T-cell (primary cell): ENCODE data around the gene SP2. TPM values are rescaled to one million over a fixed set of nuclear protein-coding genes. Genes with fewer than 3 reads are reported as not detected.
"Not testable (repeated sequence)": the region's sequence is repeated elsewhere in the genome, so short reads cannot be mapped to it uniquely, and the experiment has no call there.

Experiments used
- ATAC-seq, 4 experiments: fragments of 200-7000 bp in 3 of 4; fragments of 150-1000 bp in 1 of 4; cut with Tn5 transposase; replicated peaks in 1 of 4; 1 replicate in 3 of 4; 2 replicates in 1 of 4; pipeline ENCODE4 v1.10.0; 2021; ENCODE audit warnings: moderate library complexity in 3 of 4, mild to moderate bottlenecking in 2 of 4, moderate number of reproducible peaks in 1 of 4
- CTCF ChIA-PET, 2 donors: fragments of 300-600 bp; sonication (Branson Sonifier 250); formaldehyde crosslinking; loops; one replicate each; lab custom pipeline; 2022; ENCODE audit warnings: antibody characterized with exemption in 2 of 2; lab: Charles Lee
- POLR2A ChIA-PET, 2 donors: fragments of 300-600 bp; sonication (Branson Sonifier 250); formaldehyde crosslinking; loops; one replicate each; lab custom pipeline; 2022; ENCODE audit warnings: antibody characterized with exemption in 2 of 2; lab: Charles Lee
- DNase-seq, 35 experiments: peaks; one replicate each; pipeline versions ENCODE4 v3.0.0 to v3.0.0-alpha.2; 2013 to 2023
- H3K27ac ChIP-seq: one replicate; pipeline ENCODE4 v1.5.1; 2013; ENCODE audit warnings: low read length
- H3K27me3 ChIP-seq, 2 experiments: replicated peaks in 1 of 2; 1 replicate in 1 of 2; 2 replicates in 1 of 2; pipeline versions ENCODE4 v1.6.1 to v1.7.0; 2013; ENCODE audit warnings: low read length in 1 of 2, mixed read lengths in 1 of 2; ENCODE audit not compliant: control insufficient read depth in 2 of 2, insufficient read depth in 2 of 2; ENCODE audit errors: extremely low read depth in 1 of 2
- H3K36me3 ChIP-seq, 2 donors: 1 replicate in 1 of 2; 2 replicates in 1 of 2; pipeline versions ENCODE4 v1.6.1 to v1.7.0; 2013; ENCODE audit warnings: low read length in 1 of 2; ENCODE audit not compliant: control insufficient read depth in 2 of 2, insufficient read depth in 1 of 2; ENCODE audit errors: extremely low read depth in 1 of 2
- H3K4me1 ChIP-seq, 2 experiments: 1 replicate in 1 of 2; 2 replicates in 1 of 2; pipeline versions ENCODE4 v1.6.1 to v1.7.0; 2013; ENCODE audit warnings: low read length in 2 of 2, mixed read lengths in 1 of 2; ENCODE audit not compliant: insufficient read depth in 2 of 2, control insufficient read depth in 1 of 2; ENCODE audit errors: extremely low read depth in 1 of 2
- H3K4me3 ChIP-seq, 2 donors: 1 replicate in 1 of 2; 2 replicates in 1 of 2; pipeline versions ENCODE4 v1.5.1 to v1.7.0; 2013; ENCODE audit warnings: mild to moderate bottlenecking in 2 of 2, low read length in 1 of 2, moderate library complexity in 1 of 2; ENCODE audit not compliant: control insufficient read depth in 1 of 2; ENCODE audit errors: extremely low read depth in 1 of 2
- H3K9me3 ChIP-seq: 2 replicates; pipeline ENCODE4 v1.7.0; 2013
- H3K27ac Mint-ChIP-seq, 2 donors: one replicate each; pipeline ENCODE4 v1.8.0; 2020 to 2021; ENCODE audit warnings: mild to moderate bottlenecking in 2 of 2, mixed read lengths in 2 of 2
- H3K27me3 Mint-ChIP-seq, 2 donors: one replicate each; pipeline ENCODE4 v1.8.0; 2021 to 2022; ENCODE audit warnings: mixed read lengths in 2 of 2
- H3K36me3 Mint-ChIP-seq: one replicate; pipeline ENCODE4 v1.8.0; 2021; ENCODE audit warnings: mixed read lengths
- H3K4me1 Mint-ChIP-seq, 3 donors: one replicate each; pipeline ENCODE4 v1.8.0; 2020 to 2022; ENCODE audit warnings: mixed read lengths in 3 of 3, mild to moderate bottlenecking in 1 of 3
- H3K4me3 Mint-ChIP-seq, 3 donors: one replicate each; pipeline ENCODE4 v1.8.0; 2020 to 2022; ENCODE audit warnings: mild to moderate bottlenecking in 3 of 3, mixed read lengths in 3 of 3, moderate library complexity in 3 of 3
- H3K9me3 Mint-ChIP-seq, 3 donors: one replicate each; pipeline ENCODE4 v1.8.0; 2020 to 2022; ENCODE audit warnings: mixed read lengths in 3 of 3
- WGBS: methylation state at CpG from one replicate; pipeline ENCODE4 v1.1.5; 2013; ENCODE audit warnings: missing lambda C conversion rate; ENCODE audit not compliant: insufficient coverage; 5-methylcytosine and 5-hydroxymethylcytosine counted together
- total RNA-seq, 35 experiments: library from RNA in 6 of 35; stranded (reverse) in 6 of 35; fragments of 120-200 nt in 1 of 35; gene quantifications; one replicate each; pipeline versions ENCODE4 v1.2.1 to v1.2.4 and lab custom pipeline; 2013 to 2026

The SP2 gene
- total RNA-seq, 5 donors from 2014 or later (not counting 1 experiment from before 2014, with no cell fraction given): 27.1 to 41.6 (median 32.8) TPM

- ChIA-PET CTCF (no interaction called here), POLR2A (no interaction called here)
- Mint-ChIP-seq H3K9me3 (no peaks in the 10 kb centered on the region), H3K36me3 (no peaks in the 10 kb centered on the region), H3K27ac (no peak overlapping the region), H3K4me3 (no peak overlapping the region), H3K27me3 (no peaks in the 10 kb centered on the region), H3K4me1 (no peaks in the 10 kb centered on the region)
- H3K4me3 ChIP-seq: no peak overlapping the region
- DNase-seq: no peak
- H3K27me3 ChIP-seq: peaks cover 0 to 4% of the 10 kb centered on the region in 2 experiments
- WGBS: 100% methylated on average over 1 of the region's 1 CpG
- no peaks in the 10 kb centered on the region for H3K4me1 ChIP-seq
- no peaks in the 10 kb centered on the region for H3K9me3 ChIP-seq
- H3K27ac ChIP-seq: no peak overlapping the region
- peaks cover 0 to 8% of the 10 kb centered on the region in 2 donors for H3K36me3 ChIP-seq
- no peak for ATAC-seq
Measured at GRCh38 chr17:47934856-47935255, 38.8 kb downstream of the SP2 start.

GRCh38 chr17:47935468-47935867 is 39.4 kb downstream of the SP2 start:
- H3K36me3 ChIP-seq, H3K36me3 Mint-ChIP-seq, H3K27me3 ChIP-seq, H3K4me3 ChIP-seq, H3K4me1 ChIP-seq, POLR2A ChIA-PET, H3K4me1 Mint-ChIP-seq, H3K27ac ChIP-seq, H3K27ac Mint-ChIP-seq, H3K4me3 Mint-ChIP-seq, H3K9me3 ChIP-seq, ATAC-seq, H3K9me3 Mint-ChIP-seq, DNase-seq, H3K27me3 Mint-ChIP-seq: not testable (repeated sequence)
- 100% methylated on average over 1 of the region's 3 CpGs for WGBS
- CTCF ChIA-PET: interaction anchor here in 1 of 2 donors (0.5 kb wide), 1 partner anchor 876 kb away, joined by 4 read pairs; no protein-coding TSS in a partner anchor

- POLR2A ChIA-PET: interaction anchor here (0.5 to 0.7 kb wide), 2 partner anchors 11 to 228 kb away, joined by 3 read pairs; no protein-coding TSS in a partner anchor
- H3K4me3 Mint-ChIP-seq: no peak overlapping the region
Measured at GRCh38 chr17:47935961-47936360, 39.9 kb downstream of the SP2 start.

GRCh38 chr17:47937941-47938340 is 41.9 kb downstream of the SP2 start:
- Histone ChIP-seq H3K4me1 (peaks cover 5 to 20% of the 10 kb centered on the region in 2 experiments), H3K27me3 (peaks cover 0 to 4% of the 10 kb centered on the region in 2 experiments), H3K27ac (no peak overlapping the region), H3K36me3 (no peaks in the 10 kb centered on the region), H3K9me3 (no peaks in the 10 kb centered on the region), H3K4me3 (no peak overlapping the region)
- DNase-seq: no peak
- POLR2A ChIA-PET: no interaction called here
- CTCF ChIA-PET: interaction anchor here in 1 of 2 donors (0.8 kb wide), 1 partner anchor 9 kb away, joined by 3 read pairs; no protein-coding TSS in a partner anchor
- Mint-ChIP-seq H3K4me3 (no peak overlapping the region), H3K9me3 (no peaks in the 10 kb centered on the region), H3K27me3 (no peaks in the 10 kb centered on the region), H3K36me3 (no peaks in the 10 kb centered on the region), H3K4me1 (peaks cover 17 to 24% (median 18%) of the 10 kb centered on the region in 3 donors), H3K27ac (no peak overlapping the region)
- WGBS: 63% methylated on average over 2 of the region's 5 CpGs
- ATAC-seq: no peak

More at GRCh38 chr17:47935961-47936360, 39.9 kb downstream of the SP2 start:
- DNase-seq: no peak
- no peak for ATAC-seq
- Histone ChIP-seq H3K27ac (no peak overlapping the region), H3K4me1 (peaks cover 0 to 4% of the 10 kb centered on the region in 2 experiments), H3K27me3 (peaks cover 0 to 4% of the 10 kb centered on the region in 2 experiments), H3K36me3 (no peaks in the 10 kb centered on the region), H3K9me3 (no peaks in the 10 kb centered on the region), H3K4me3 (no peak overlapping the region)
- Mint-ChIP-seq H3K27ac (no peak overlapping the region), H3K9me3 (no peaks in the 10 kb centered on the region), H3K36me3 (no peaks in the 10 kb centered on the region), H3K4me1 (peaks cover 4 to 6% (median 5%) of the 10 kb centered on the region in 3 donors), H3K27me3 (no peaks in the 10 kb centered on the region)
- WGBS: 84% methylated on average over 4 of the region's 5 CpGs
- CTCF ChIA-PET: interaction anchor here (0.5 to 1.2 kb wide), 2 partner anchors 11 to 875 kb away, joined by 3 to 4 read pairs; no protein-coding TSS in a partner anchor

GRCh38 chr17:47941246-47942095 is 45.4 kb downstream of the SP2 start, which contains the start of gene PNPO:
Gene PNPO (plus strand): TSS chr17:47941571. CDS start chr17:47941676, 105 bp downstream.
- under 1% methylated on average over 41 of the region's 50 CpGs for WGBS
- ChIA-PET POLR2A (interaction anchor here (0.5 to 1.0 kb wide), 5 partner anchors 8 to 966 kb away, joined by 3 to 5 read pairs (median 3); partner anchors contain the start of gene SP2 (in 1 of the 2)), CTCF (interaction anchor here (0.6 to 5.0 kb wide), 11 partner anchors 8 to 189 kb away, joined by 3 to 59 read pairs (median 4); partner anchors contain the start of genes CDK5RAP3 (in 1 of the 2), LRRC46 (in 1 of the 2), MRPL10 (in 1 of the 2) and SCRN2 (in 1 of the 2))
- ATAC-seq (peak; percentile 97 to 99 (median 98)), DNase-seq (peak; percentile 79 to 98 (median 94))
- Mint-ChIP-seq H3K36me3 (peaks cover 9% of the 10 kb centered on the region), H3K9me3 (no peaks in the 10 kb centered on the region), H3K4me3 (peak within 1 kb of the TSS; percentile 85 to 87 (median 86)), H3K4me1 (peaks cover 39 to 48% (median 47%) of the 10 kb centered on the region in 3 donors), H3K27me3 (no peaks in the 10 kb centered on the region), H3K27ac (peak within 1 kb of the TSS; percentile 82 to 86)
- Histone ChIP-seq H3K27ac (peak within 1 kb of the TSS; percentile 77), H3K27me3 (no peaks in the 10 kb centered on the region), H3K4me1 (peaks cover 18 to 54% of the 10 kb centered on the region in 2 experiments), H3K36me3 (peaks cover 0 to 18% of the 10 kb centered on the region in 2 donors), H3K4me3 (peak within 1 kb of the TSS; percentile 61 to 86), H3K9me3 (no peaks in the 10 kb centered on the region)

- H3K4me3 Mint-ChIP-seq: peak overlapping the region; percentile 85 to 87 (median 86)
- H3K4me1 ChIP-seq: peaks cover 20 to 56% of the 10 kb centered on the region in 2 experiments
Measured at GRCh38 chr17:47942096-47942510, 46.1 kb downstream of the SP2 start.

More at GRCh38 chr17:47942096-47942510, 46.1 kb downstream of the SP2 start:
- no peaks in the 10 kb centered on the region for H3K27me3 ChIP-seq
- ChIA-PET CTCF (interaction anchor here (0.6 to 5.0 kb wide), 7 partner anchors 9 to 192 kb away, joined by 3 to 59 read pairs (median 3); partner anchors contain the start of genes CDK5RAP3 (in 1 of the 2) and SCRN2 (in 1 of the 2)), POLR2A (interaction anchor here in 1 of 2 donors (0.5 kb wide), 1 partner anchor 16 kb away, joined by 4 read pairs; no protein-coding TSS in a partner anchor)
- H3K36me3 Mint-ChIP-seq: peaks cover 9% of the 10 kb centered on the region
- no peaks in the 10 kb centered on the region for H3K27me3 Mint-ChIP-seq
- DNase-seq: no peak
- peaks cover 45 to 53% (median 53%) of the 10 kb centered on the region in 3 donors for H3K4me1 Mint-ChIP-seq
- no peaks in the 10 kb centered on the region for H3K9me3 Mint-ChIP-seq
- peak overlapping the region; percentile 73 to 86 for H3K27ac Mint-ChIP-seq
- H3K27ac ChIP-seq: peak overlapping the region; percentile 77
- no peak for ATAC-seq
- H3K4me3 ChIP-seq: peak overlapping the region; percentile 61 to 86
- 7% methylated on average over 4 of the region's 5 CpGs for WGBS
- H3K36me3 ChIP-seq: peaks cover 0 to 21% of the 10 kb centered on the region in 2 donors
- no peaks in the 10 kb centered on the region for H3K9me3 ChIP-seq
